HG03045 (cell line): ENCODE measurements around the gene DCLK2.
"Not testable (repeated sequence)": the region's sequence is repeated elsewhere in the genome, so short reads cannot be mapped to it uniquely, and the experiment has no call there.

ENCODE experiments used
- ATAC-seq: cut with Tn5 transposase; IDR thresholded peaks from one replicate; pipeline ENCODE4 v1.9.1; 2021; ENCODE audit warnings: mild to moderate bottlenecking, moderate library complexity; ENCODE audit not compliant: unreplicated experiment

The DCLK2 gene

DNA sequence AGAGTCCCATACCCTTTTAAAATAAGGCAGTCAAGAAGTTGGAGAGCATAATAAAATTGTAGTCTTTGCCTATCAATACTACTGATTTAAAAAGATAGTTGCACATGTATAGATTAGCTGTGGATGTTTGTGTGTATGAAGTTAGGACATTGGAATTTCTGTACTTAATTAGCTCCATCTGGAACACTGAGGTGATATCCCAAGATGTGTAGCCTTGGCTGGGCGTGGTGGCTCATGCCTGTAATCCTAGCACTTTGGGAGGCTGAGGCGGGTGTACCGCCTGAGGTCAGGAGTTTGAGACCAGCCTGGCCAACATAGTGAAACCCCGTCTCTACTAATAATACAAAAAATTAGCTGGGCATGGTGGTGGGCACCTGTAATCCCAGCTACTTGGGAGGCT, 119.0 kb downstream of the DCLK2 start:
- ATAC-seq: not testable (repeated sequence)

DNA sequence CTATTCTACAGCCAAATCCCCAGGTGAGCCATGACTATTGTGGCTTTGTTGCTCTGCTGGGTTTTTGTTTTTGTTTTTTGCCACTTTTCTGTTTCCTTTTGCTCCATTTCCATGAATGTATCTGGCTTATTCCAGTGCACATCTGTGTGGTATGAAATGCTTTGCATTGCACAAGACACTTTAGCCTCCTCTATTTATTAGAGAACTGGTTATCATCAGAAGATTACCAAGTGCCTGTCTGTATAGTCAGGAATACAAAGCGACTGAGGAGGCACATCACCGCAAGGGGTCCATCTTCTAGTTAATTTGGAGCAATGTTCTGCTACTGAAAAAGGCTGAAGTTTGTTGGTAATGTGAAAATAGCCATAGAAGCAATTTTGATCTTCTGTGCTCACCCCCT, 120.8 kb downstream of the DCLK2 start:
- no peak for ATAC-seq

DNA sequence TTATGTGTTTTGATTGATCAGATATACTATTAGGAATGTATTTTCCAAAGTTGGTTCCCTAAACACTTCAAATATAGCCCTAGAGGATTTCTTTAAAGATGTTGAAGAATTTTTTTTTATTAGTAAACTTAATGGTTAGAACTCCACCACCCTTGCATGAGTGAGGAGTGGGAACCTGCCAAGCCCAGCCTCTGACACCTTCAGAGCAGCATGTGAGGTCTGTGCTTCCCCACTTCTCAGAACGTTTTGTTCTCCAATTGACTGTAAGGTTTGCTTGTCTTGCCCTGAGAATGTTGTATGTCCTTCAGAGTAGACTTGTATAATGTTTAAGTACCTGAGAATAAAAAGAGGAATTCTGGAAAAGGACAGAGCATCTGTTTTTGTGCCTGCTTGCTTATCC, 126.8 kb downstream of the DCLK2 start:
- ATAC-seq: no peak

DNA sequence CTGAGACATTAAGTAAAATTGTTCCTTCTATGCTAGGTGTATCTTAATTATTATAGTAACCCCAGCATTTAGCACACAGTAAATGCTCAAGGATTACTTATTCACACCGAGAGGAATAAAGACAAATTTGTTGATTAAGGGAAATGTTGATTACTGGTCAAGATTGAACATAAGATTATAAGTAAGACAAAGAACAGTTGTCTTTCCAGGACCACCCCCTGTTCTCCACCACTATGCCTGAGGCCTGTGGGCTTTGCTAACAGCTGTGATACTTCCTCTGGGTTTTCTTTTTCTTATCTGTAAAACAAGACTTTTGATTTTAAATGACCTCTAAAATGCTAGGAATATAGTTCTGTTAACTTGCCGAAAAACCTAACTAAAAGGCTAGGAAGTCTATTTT, 128.0 kb downstream of the DCLK2 start:
- no peak for ATAC-seq

DNA sequence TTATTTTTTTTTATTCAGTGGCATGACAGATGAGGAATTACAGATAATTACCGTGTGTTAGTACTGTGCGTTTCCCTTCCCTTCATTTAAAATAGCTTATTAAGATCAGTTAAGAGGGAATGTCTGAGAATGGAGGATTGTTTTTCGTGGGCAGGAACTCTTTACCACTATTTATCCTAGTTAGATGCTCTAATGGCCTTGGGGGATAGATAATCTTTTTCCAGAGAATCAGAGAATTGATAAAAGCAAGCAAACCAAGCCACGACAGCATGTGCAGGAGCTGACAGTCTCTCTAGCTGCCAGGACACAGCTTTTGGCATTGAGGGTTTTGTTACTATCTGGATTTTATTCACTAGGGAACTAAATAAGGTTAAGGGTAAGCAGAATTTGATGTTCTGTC, 128.7 kb downstream of the DCLK2 start:
- ATAC-seq: no peak

DNA sequence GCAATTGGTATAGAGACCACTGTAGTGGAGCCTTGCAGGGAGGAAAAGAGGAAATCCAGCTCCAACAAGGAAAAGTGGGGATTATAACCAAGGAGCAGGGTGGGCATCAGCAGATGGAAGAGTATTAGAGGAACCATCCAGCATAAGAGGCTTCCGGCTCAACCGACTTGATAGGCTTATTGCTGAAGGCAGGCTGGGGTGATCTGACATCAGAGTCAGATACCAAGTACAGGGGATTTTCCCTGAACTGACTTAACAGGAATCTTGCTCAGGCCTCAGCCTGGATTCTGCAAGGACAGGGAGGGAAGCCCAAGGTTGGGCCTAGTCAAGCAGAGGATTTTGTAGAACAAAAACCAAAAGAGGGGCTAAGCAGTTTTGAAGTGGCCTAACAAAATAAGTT, 129.6 kb downstream of the DCLK2 start:
- no peak for ATAC-seq

DNA sequence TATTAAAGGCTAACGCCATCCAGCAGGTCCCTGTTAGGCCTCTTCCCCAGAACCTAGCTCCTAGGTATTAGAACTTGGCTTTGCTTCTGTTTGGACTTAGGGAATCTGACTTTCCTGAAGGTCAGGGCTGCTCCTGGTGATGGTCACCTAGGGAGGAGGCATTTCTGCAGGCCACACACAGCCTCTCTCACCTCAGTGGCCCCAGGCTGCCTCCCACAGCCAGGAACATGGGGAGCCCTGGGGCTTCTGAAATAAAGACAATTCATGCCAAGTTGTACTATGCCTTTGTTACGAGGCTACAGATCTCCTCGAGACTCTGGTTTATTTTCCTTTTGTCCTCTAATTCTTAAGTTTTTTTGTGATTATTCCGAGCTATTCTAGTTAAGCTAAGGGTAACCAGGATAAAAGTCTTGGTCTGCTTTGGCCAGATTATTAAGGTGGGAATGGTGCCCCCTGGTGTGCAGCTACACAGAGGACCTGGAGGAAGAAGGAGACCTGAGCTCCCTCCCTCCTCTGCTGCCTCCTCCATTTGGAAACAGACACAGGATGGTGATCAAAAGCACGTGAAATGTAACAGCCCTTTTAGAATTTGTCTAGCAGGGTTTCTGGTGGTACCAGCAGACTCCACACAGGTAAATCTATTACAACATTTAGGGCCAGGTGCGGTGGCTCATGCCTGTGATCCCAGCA, 131.0 kb downstream of the DCLK2 start:
- ATAC-seq: no peak

DNA sequence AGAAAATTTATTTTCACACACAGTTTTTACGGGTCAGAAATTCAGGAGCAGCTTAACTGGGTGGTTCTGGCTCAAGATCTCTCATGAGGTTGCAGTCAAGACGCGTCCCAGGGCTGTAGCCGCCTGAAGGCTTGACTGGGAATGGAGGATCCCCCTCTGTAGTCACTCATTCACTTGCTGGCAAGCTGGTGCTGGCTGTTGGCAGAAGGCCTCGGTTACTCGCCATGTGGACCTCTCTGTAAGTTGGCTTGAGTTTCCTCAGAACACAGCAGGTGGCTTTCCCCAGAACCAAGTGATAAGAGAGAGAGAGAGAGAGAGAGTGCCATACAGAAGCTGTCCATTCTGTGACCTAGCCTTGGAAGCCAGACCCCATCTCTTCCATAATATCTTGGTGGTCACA, 132.8 kb downstream of the DCLK2 start:
- no peak for ATAC-seq

DNA sequence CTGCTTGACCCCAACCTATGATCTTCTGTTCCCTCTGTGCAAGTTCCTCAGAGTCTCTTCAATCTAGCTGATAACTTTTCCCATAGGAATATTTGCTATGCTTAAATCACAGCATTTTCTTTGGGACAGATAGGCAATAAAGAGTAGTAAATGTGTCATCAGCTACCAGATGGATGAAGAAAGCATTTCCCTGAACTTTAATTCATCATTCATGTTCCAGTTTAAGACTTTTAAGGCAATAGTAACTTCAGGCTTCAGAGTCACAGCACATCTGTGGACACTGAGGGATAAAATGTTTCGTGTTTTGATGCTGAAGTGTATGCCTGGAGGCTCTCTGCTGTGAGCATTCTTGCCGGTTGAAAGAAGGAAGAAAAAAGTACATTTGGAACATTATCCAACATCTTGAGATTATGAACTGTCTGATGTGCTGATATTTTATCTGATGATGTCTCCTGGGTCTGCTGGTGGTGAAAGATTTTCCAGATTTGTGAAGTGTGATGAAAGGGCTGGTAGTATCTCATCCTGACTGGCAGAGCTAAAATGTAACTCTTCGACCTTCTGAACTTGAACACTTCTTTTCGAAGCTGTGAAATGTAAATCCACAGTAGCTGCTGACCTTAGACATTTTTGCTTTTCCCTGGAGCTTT, 133.7 kb downstream of the DCLK2 start:
- no peak for ATAC-seq

DNA sequence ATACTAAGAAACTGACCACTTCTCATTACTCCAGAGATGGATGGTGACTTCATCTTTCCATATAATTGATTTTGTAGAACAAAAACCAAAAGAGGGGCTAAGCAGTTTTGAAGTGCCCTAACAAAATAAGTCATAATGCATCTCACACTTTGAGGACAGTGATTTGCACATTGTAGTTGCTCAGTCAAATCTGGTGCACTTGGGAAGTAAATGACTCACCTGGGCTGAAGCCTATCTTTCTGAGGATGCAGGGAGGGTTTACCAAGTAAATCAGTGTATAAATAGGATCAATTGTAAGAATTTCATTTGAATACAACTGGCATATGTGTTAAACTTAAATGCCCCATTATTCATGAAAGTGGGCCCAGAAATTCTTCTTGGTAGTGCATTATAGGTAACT, 134.2 kb downstream of the DCLK2 start:
- ATAC-seq: no peak

DNA sequence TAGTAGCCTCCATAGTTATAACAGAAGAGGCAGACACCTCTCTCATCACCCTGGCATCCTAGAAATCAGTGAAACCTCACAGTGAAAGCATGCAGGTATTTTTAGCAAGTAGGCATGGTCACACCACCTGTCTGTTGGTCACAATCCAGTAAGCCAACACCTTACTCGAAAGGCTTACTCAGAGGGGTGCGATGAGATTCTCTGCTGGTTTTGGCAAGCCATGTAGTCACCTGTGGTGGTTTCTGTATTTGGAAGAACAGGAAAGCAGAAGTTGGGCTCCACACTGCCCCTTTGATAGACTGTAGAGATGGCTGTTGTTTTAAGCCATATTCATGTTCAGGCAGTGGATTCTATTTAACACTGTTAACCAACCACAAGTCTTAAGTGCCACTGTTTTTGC, 134.7 kb downstream of the DCLK2 start:
- ATAC-seq: no peak

DNA sequence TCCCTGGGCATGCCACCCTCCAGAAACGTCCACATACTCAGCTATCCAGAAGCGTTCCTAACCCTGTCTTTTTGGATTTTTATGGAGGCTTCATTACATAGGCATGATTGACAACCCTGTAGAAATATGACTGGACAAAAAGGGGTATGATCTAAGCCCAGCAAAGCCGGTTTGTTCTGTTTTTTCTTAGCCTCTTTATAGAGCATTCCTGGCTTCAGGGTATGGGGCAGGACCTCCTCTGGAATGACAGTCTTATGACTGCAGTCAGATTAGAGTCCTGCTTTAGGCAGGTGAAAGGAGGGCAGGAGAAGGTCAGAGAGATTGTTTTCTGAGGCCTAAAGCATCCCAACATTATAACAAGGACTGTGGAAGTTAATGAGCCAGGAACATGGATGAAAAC, 137.4 kb downstream of the DCLK2 start:
- no peak for ATAC-seq

DNA sequence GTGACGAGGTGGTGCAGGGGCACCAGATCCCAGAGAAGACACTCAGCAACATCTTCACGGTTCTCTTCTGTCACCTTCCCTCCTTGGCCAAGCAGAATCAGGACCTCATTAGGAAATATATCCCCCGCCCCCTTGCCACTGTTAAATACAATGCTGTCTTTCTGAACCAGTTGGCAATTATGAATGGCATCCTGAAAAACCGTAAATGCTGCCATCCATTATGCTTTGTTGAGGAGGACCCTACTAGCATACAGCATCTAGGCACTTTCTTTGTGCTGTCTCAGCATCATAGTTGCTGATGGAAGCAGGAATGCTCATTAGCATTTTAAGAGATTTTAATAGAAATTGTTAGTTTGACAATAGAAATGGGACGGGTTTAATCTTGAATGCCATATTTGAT, 138.5 kb downstream of the DCLK2 start:
- no peak for ATAC-seq

DNA sequence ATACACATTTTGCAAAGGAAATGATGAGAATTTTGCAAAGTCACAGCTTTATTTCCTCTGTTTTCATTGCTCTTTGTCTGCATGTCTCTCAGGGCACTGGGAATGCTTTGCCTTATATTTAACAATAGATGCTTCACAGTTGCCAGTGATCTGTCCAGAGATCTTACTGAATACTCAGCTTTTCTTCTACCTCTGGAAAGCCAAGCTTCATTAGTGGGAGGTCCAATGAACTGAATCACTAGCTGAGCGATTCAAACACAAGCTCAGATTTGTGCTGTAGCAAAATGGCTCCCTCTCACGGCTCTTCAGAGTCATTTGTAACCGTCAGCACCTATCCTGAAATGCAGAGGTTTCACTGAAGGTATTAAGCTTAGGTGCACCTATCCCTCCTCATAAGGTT, 138.9 kb downstream of the DCLK2 start:
- ATAC-seq: no peak

DNA sequence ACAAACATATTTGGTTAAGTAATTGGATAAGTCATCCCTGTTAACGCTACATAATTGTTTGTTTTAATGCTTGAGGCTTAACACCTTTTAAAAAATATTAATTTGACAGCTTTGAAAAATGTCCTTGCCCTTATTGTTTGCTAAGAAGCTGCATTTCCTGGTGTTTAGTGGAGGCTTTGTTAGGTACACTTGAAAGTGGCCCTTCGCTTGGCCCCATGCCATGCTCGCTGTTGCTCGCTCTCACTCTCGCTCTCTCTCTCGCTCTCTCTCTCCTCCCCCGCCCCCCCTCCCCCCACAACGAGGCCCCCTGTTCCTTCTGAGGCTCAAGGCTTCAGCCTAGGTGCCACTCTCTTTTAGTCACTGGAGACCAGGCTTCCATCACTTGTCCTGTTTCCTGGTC, 139.6 kb downstream of the DCLK2 start:
- ATAC-seq: no peak

DNA sequence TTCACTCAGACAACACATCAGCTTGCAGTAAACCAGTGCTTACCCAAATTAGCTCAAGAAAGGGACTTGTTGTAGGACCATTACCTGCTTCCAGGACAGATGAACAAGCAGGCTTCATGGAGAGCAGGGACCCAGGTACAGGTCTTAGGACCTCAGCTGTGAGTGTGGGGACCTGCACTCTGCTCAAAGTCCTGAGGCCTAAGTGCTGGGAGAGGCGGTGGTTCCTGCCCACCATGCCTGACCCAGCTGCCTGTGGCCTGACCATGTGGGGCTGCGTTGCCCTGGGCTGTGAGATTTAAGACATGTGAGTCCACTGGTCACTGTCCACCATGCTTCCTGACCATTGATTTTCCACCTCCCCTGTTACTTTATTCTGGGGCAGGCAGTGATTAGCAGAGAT, 140.2 kb downstream of the DCLK2 start:
- ATAC-seq: no peak

DNA sequence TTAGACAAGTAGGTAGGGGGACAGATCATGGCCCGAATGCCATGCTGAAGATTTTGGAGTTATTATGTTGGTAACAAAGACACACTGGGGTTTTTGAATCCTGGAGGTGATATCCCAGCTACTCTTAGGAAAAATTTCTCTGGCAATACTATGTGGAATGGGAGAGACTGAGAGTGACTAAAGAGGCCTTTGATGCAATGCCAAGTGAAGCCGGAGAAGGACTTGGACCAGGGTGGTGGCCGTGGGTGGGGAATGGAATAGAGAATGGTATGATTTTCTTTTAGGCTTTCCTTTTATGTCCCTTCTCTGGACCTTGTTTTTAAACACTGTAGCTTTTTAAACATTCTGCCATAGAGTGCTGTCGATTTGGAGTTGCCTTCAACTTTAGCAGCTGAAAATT, 141.6 kb downstream of the DCLK2 start:
- no peak for ATAC-seq

DNA sequence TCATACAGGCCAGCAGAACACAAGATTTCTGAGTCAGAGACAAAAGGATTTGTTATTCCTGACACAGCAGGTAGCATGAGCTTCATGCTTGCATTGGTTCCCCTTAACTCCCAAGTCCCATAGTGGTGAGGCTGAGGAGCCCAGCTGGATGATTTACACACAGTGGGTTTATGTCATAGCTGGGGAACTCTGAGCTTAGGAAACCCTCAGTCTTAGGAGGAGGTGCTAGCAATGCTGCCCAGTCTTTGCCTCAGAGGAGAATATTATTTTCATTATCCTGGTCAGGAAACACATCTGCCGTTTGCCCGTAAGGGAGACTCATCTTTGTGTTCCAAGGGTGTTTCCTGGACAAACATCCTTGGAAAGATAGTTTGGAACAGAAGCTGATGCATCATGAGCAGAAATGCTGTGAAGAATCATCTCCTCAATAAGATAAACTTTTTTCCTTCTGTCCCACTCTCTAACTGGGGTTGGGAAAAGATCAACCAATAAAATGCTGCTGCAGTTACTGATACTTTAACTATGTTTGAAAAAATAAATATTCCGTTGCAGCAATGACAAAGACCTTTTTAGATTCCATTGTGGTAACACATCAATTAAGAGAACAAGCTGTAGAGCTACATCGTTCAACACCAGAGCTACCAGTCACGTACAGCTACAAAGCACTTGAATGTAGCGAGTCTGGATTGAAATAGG, 146.8 kb downstream of the DCLK2 start:
- ATAC-seq: no peak

DNA sequence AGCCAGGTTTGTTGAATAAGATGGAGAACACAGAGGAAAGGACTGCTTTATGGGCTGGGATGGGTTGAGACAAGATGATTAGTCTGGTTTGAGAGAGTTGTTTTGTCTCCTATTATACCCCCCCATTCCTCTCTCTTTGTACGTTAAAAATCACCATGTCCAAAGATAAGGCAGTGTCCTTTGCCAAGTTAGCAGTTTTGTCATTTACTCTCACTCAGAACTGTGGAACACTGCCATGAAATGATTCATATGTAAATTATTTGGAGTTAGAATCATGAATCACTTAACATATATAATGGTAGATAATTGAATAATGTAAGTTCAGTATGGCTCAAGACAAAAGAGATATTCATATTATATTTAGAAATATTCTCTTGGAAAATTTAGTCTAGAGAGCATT, 151.3 kb downstream of the DCLK2 start:
- ATAC-seq: no peak

DNA sequence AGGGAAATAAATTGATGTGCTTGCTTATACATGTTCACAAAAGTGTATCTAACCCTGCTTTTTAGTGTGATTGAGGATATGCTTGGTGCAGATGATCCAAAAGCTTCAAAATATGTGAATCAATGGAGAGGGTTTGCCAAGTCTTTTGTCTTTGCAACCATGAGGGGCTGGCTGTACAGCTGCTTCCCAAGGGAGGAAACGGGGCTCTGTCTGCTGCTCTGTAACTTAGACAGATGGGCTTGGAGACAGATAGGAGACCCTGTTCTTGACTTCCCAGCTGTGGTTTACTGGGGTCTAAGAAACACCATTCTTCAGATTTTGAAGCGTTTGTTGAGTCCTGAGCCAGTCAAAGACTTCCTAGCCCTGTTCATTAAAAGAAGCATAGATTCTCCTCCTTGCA, 152.3 kb downstream of the DCLK2 start:
- ATAC-seq: no peak

DNA sequence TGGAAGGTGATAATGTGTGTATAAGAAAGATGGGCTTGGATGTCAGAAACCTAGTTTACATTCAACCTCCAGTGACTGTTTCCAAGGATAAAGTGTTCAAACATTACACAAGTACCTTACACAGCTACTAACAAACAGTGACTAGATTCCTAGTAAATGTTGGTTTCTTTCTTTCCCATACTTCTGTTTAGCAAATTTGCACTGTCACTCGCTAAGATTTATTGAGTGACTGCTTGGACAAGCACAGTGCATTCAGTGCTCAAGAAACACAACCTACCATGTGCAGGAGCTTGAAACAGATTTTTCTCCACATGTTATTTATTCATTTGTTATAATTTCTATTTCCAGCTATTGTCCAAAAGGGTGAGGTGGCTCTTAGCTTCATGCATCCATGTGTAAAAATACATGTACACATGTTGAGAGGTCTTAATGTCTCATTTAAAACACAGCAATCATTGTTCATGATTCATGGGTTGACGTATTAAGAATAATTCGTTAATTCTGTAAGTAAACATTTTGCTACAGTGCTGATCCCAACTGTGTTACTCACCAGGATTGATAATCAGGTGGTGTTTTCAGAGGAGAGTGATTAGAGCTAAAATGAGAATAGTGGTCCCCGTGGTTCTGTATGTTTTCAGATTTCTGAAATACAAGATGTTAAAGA, 153.0 kb downstream of the DCLK2 start:
- no peak for ATAC-seq

DNA sequence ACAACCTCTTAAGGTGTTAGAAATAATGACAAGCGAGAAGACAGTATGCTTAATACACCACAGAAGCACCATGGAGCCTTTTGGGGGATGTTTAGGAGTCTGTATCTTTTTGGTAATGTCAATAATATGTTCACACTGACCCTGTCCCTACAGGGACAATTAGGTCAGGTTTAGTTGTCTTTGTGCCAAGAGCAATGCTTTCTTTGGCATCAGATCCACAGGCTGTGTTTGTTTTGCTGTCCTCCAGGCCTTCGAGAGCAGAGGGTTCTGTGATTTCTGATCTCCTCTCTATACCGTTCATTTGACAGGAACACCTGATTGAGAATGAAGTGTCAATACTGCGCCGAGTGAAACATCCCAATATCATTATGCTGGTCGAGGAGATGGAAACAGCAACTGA, 153.8 kb downstream of the DCLK2 start:
- ATAC-seq: no peak
